Activated naive CD4-positive, alpha-beta T cell treated with Interleukin-2 at 50 U/mL for 16 hours (primary cell): Measurements from ENCODE around the gene CFAP53.

Experiments used
- DNase-seq: peaks from one replicate; pipeline ENCODE4 v3.0.0-alpha.2; 2020

The CFAP53 gene

GRCh38 chr18:50192995-50193795, 73.1 kb downstream of the CFAP53 start:
- DNase-seq = no peak

GRCh38 chr18:50190926-50191325, 75.4 kb downstream of the CFAP53 start:
- DNase-seq = no peak

GRCh38 chr18:50190236-50190635, 76.1 kb downstream of the CFAP53 start:
- no peak for DNase-seq

GRCh38 chr18:50189160-50189559, 77.1 kb downstream of the CFAP53 start:
- DNase-seq = no peak

GRCh38 chr18:50188652-50189051, 77.6 kb downstream of the CFAP53 start:
- DNase-seq = no peak

- no peak for DNase-seq
Measured at GRCh38 chr18:50187659-50188058, 78.6 kb downstream of the CFAP53 start.

GRCh38 chr18:50186385-50186784, 79.9 kb downstream of the CFAP53 start:
- DNase-seq = no peak

- DNase-seq = no peak
Measured at GRCh38 chr18:50183556-50183955, 82.7 kb downstream of the CFAP53 start.

- DNase-seq = no peak
Measured at GRCh38 chr18:50182511-50182910, 83.8 kb downstream of the CFAP53 start.

- DNase-seq = no peak
Measured at GRCh38 chr18:50181590-50181989, 84.7 kb downstream of the CFAP53 start.

- DNase-seq = no peak
Measured at GRCh38 chr18:50179465-50179864, 86.8 kb downstream of the CFAP53 start.

- DNase-seq = no peak
Measured at GRCh38 chr18:50177294-50177992, 88.9 kb downstream of the CFAP53 start.
